Stimulated activated CD8-positive, alpha-beta memory T cell treated with anti-CD3 and anti-CD28 coated beads, Interleukin-4, amount 100 ng/mL, for 4 hours (primary cell): ENCODE measurements around the gene TNRC18.

Source experiments
- DNase-seq, 2 donors: peaks; one replicate each; pipeline ENCODE4 v3.0.0-alpha.2; 2020; ENCODE audit warnings: low read depth in 2 of 2, low spot score in 1 of 2

The TNRC18 gene

GRCh38 chr7:5428478-5429252, 5.0 kb upstream of the TNRC18 start:
- DNase-seq = no peak

GRCh38 chr7:5426226-5426475, 2.5 kb upstream of the TNRC18 start:
- DNase-seq = no peak

- no peak for DNase-seq
Measured at GRCh38 chr7:5425507-5426225, 2.0 kb upstream of the TNRC18 start.

- no peak for DNase-seq
Measured at GRCh38 chr7:5424749-5425506, 1.3 kb upstream of the TNRC18 start.

GRCh38 chr7:5423976-5424748, 528 bp upstream of the TNRC18 start:
- DNase-seq = peak in 1 of 2 donors; percentile 16

- no peak for DNase-seq
Measured at GRCh38 chr7:5422396-5423305, 983 bp downstream of the TNRC18 start.

- no peak for DNase-seq
Measured at GRCh38 chr7:5421714-5422395, 1.8 kb downstream of the TNRC18 start.

GRCh38 chr7:5420881-5421713, 2.5 kb downstream of the TNRC18 start:
- DNase-seq = no peak

GRCh38 chr7:5420067-5420880, 3.4 kb downstream of the TNRC18 start:
- DNase-seq = no peak

GRCh38 chr7:5419539-5420066, 4.0 kb downstream of the TNRC18 start:
- DNase-seq = no peak

- DNase-seq = no peak
Measured at GRCh38 chr7:5418285-5418582, 5.4 kb downstream of the TNRC18 start.

GRCh38 chr7:5417106-5418071, 6.2 kb downstream of the TNRC18 start:
- no peak for DNase-seq

GRCh38 chr7:5414916-5415315, 8.7 kb downstream of the TNRC18 start:
- no peak for DNase-seq

- DNase-seq = no peak
Measured at GRCh38 chr7:5413449-5413786, 10.2 kb downstream of the TNRC18 start.

- no peak for DNase-seq
Measured at GRCh38 chr7:5408777-5409176, 14.9 kb downstream of the TNRC18 start.

GRCh38 chr7:5406957-5407945, 16.4 kb downstream of the TNRC18 start:
- no peak for DNase-seq
